ENCODE measurements around the gene PDE7B. TPM values are rescaled to one million over a fixed set of nuclear protein-coding genes. Genes with fewer than 3 reads are reported as not detected.

PDE7B gene
- total and polyA plus RNA-seq, 2 of the 13 experiments (the other 11 are each of a cell fraction or from before 2014, with no cell fraction given), result not detected

DNA sequence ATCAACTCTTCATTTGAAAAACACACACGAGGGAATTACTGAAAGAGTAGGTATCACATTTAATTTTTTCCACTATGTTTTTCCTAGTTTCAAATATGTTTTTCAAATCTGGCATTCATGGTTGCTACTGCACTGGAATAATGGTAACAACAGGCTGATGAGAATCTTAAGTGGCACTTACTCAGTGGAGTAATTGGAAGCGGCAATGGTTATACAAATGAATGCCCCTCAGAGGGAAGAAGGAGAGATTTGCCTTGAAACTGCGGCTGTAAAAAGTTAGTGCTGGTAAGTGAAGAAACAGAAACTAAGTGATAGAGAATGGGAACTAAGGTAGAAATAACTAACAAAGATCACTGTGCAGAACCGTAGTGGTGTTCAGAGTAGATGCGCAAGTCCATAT, 41.0 kb upstream of the PDE7B start:
- 54% methylated on average over 5 of the region's 5 CpGs for WGBS (ENCODE audit: low lambda C conversion rate)
- in situ Hi-C loops (cut with HindIII; ENCODE audit: extremely low pct_ligation_motif_present, low pct_unique_long_range_greater_than_20kb), result no loop called here
- Histone ChIP-seq H3K9ac (ENCODE audit: insufficient read depth, low read depth, low read length) (no peak overlapping the region), H4K20me1 (ENCODE audit: insufficient read depth, low read length) (no peaks in the 10 kb centered on the region), H2AFZ (ENCODE audit: low read length) (no peak overlapping the region), H3K36me3 (replicated peaks in 1 of 2; ENCODE audit: control insufficient read depth in 1 of 2, insufficient read depth in 2 of 2, low read length in 2 of 2) (no peaks in the 10 kb centered on the region), H3K27ac (ENCODE audit: extremely low read length, insufficient read depth, low read length) (no peak overlapping the region), H3K4me2 (ENCODE audit: low read depth, low read length) (no peak overlapping the region), H3K79me2 (ENCODE audit: insufficient read depth, low read length) (no peaks in the 10 kb centered on the region), H3K4me1 (ENCODE audit: insufficient read depth, low read length) (peaks cover 8% of the 10 kb centered on the region), H3K4me3 (replicated peaks in 1 of 3; ENCODE audit: insufficient read depth in 1 of 3, low read depth in 2 of 3, low read length in 3 of 3) (no peak overlapping the region), H3K27me3 (ENCODE audit: control insufficient read depth in 1 of 2, insufficient read depth in 2 of 2, low read length in 2 of 2) (no peaks in the 10 kb centered on the region), H3K9me3 (ENCODE audit: low read length) (no peaks in the 10 kb centered on the region)
- intact Hi-C loops (cut with micrococcal nuclease; ENCODE audit: unreplicated experiment), result no loop called here
- DNase-seq (ENCODE audit: low spot score) (no peak), ATAC-seq (no peak), FAIRE-seq (no peak)
- BruUV-seq (replicated peaks), result no TSS peak
- POLR2A ChIA-PET, result no interaction called here
- CTCF ChIA-PET (ENCODE audit: low intra/inter-chr PET ratio, low total read pairs), result no interaction called here
- TF ChIP-seq ZNF784 (CRISPR knock-in tag; IDR thresholded peaks at IDR 0.05; ENCODE audit: borderline replicate concordance) (no peak), SMAD9 (CRISPR knock-in tag; IDR thresholded peaks at IDR 0.05) (no peak), ZNF781 (CRISPR knock-in tag; IDR thresholded peaks at IDR 0.05; ENCODE audit: borderline replicate concordance, not compliant biosample characterization) (no peak), KLF13 (CRISPR knock-in tag; IDR thresholded peaks at IDR 0.05) (no peak), PHF21A (CRISPR knock-in tag; IDR thresholded peaks at IDR 0.05) (no peak), FOXM1 (CRISPR knock-in tag; IDR thresholded peaks at IDR 0.05) (no peak), CREBL2 (CRISPR knock-in tag; IDR thresholded peaks at IDR 0.05; ENCODE audit: borderline replicate concordance) (no peak), IKZF1 (IDR thresholded peaks at IDR 0.05) (no peak), ZNF329 (CRISPR knock-in tag; IDR thresholded peaks at IDR 0.05; ENCODE audit: low read depth) (no peak), ZBTB34 (CRISPR knock-in tag; IDR thresholded peaks at IDR 0.05) (no peak), TFE3 (CRISPR knock-in tag; IDR thresholded peaks at IDR 0.05) (no peak), CHD2 (IDR thresholded peaks at IDR 0.05; ENCODE audit: low read depth, low read length) (no peak), KDM5A (IDR thresholded peaks at IDR 0.05; ENCODE audit: borderline replicate concordance, low read length) (no peak)
- TF ChIP-seq, protein P1, sequence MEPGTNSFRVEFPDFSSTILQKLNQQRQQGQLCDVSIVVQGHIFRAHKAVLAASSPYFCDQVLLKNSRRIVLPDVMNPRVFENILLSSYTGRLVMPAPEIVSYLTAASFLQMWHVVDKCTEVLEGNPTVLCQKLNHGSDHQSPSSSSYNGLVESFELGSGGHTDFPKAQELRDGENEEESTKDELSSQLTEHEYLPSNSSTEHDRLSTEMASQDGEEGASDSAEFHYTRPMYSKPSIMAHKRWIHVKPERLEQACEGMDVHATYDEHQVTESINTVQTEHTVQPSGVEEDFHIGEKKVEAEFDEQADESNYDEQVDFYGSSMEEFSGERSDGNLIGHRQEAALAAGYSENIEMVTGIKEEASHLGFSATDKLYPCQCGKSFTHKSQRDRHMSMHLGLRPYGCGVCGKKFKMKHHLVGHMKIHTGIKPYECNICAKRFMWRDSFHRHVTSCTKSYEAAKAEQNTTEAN (CRISPR knock-in tag; conservative IDR thresholded peaks at IDR 0.05), result no peak
- TF ChIP-seq, protein P2, sequence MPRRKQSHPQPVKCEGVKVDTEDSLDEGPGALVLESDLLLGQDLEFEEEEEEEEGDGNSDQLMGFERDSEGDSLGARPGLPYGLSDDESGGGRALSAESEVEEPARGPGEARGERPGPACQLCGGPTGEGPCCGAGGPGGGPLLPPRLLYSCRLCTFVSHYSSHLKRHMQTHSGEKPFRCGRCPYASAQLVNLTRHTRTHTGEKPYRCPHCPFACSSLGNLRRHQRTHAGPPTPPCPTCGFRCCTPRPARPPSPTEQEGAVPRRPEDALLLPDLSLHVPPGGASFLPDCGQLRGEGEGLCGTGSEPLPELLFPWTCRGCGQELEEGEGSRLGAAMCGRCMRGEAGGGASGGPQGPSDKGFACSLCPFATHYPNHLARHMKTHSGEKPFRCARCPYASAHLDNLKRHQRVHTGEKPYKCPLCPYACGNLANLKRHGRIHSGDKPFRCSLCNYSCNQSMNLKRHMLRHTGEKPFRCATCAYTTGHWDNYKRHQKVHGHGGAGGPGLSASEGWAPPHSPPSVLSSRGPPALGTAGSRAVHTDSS (CRISPR knock-in tag; conservative IDR thresholded peaks at IDR 0.05), result no peak
